Hematopoietic multipotent progenitor cell treated with erythropoietin and hydrocortisone succinate and interleukin-3 and kit ligand, for 17 days (in vitro differentiated cells): Measurements from ENCODE around the gene NDE1.
"Not testable (repeated sequence)": the region's sequence is repeated elsewhere in the genome, so short reads cannot be mapped to it uniquely, and the experiment has no call there.

Experiments
- DNase-seq: peaks from one replicate; pipeline ENCODE4 v3.0.0-alpha.2; 2015; ENCODE audit warnings: low spot score

The NDE1 gene

DNA sequence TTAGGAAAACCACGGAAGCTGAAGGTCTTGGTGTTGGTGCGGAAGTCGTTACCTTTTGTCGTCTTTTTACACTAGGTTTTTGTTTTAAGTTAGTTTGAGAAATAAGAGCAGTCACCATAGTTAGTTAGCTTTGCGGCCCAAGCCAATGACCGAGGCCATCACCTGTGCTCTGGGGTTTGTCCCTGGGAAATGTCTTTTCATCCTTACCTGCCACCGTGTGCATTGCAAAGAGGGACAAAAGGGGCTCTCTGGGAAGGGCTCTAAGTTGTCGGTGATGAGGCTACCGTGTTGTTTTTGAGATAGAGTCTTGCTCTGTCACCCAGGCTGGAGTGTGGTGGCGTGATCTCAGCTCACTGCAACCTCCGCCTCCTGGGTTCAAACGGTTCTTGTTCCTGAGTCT lies 49.8 kb downstream of the NDE1 start:
- no peak for DNase-seq

GRCh38 chr16:15701367-15701766 lies 51.3 kb downstream of the NDE1 start:
- no peak for DNase-seq

- no peak for DNase-seq
Observed at GRCh38 chr16:15701975-15702970, 52.2 kb downstream of the NDE1 start.

DNA sequence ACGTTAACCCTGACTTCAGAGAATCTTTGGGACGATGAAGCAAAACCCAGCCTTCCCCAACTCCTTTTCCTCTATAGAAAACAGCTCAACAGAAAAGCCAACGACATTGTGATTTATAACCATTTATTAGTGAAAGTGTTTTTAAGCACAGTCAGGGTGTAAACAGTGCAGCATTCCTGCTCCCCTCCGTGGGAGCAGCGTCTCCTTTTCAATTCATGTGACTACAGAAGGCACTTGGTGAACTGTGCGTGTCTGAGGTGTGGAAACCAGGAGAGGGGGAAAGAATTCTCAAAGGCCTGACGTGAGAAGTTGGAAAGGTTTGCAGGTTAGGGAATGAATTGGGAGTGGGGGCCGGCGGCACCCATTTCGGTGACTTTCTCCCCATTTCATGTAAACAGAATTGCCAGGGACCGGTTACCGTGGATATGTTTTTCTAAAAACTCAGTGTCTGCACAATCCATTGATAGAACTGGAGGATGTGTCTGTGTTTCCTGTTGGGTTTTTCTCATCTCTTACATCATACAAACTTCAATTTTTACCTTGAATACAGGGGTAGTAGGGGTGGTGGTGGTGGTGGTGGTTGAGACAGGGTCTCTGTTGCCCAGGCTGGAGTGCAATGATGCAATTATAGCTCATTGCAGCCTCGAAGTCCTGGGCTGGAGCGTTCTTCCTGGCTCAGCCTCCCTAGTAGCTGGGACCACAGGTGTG lies 53.1 kb downstream of the NDE1 start:
- DNase-seq: no peak

- DNase-seq: peak; percentile 86
Observed at GRCh38 chr16:15704545-15704987, 54.5 kb downstream of the NDE1 start.

GRCh38 chr16:15705064-15705565 lies 55.1 kb downstream of the NDE1 start:
- DNase-seq: no peak

GRCh38 chr16:15707332-15707731 lies 57.3 kb downstream of the NDE1 start:
- DNase-seq: no peak

- no peak for DNase-seq
Observed at GRCh38 chr16:15708096-15708495, 58.1 kb downstream of the NDE1 start.

DNA sequence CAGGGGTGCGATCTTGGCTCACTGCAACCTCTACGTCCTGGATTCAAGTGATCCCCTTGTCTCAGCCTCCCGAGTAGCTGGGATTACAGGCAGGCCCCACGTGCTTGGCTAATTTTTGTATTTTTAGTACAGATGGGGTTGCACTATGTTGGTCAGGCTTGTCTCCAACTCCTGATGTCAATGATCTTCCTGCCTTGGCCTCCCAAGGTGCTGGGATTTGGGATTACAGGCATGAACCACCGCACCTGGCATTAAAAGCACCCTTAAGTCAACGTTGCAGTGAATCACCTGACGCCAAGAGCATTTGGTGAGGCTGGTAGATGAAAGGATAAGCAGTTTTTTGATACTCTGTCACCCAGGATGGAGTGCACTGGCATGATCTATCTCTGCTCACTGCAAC lies 59.0 kb downstream of the NDE1 start:
- no peak for DNase-seq

DNA sequence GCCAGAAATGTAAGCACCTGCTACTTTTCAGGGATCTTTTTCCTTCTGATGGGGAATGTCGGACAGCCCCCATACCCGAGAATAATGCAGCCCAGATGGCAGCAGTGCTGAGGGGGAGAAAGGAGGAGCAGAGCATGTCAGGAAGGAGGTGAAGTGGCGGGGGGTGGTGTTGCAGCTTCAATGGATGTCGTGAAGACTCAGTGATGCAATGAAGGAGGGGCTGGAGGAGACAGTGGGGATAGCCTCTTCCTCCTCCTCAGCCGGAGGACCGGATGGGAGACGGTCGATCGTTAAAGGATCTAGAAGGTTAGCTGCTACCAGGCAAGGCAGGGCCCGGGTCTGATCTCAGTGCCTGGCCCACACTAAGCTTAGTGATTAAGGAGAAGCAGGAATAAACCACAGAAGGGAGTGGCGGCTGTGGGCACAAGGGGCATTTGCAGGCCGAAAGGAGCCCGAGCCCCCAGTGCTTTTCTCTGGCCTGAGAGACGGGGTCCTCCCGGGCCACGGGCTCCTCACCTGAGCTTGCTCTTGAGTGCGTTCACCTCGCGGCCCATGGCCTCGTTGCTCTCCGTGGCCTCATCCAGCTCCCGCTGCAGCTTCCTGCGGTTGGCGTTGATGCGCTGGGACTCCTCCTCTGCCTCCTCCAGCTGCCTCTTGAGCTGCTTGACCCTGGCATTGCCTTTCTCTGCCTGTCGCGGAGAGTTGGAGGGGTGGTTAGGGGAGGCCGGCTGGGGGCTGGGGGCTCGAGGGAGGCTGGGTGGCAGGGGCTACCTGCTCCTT lies 64.5 kb downstream of the NDE1 start:
- DNase-seq: no peak

- DNase-seq: no peak
Observed at GRCh38 chr16:15715221-15715620, 65.2 kb downstream of the NDE1 start.

GRCh38 chr16:15716694-15717447 lies 66.8 kb downstream of the NDE1 start:
- DNase-seq: no peak

DNA sequence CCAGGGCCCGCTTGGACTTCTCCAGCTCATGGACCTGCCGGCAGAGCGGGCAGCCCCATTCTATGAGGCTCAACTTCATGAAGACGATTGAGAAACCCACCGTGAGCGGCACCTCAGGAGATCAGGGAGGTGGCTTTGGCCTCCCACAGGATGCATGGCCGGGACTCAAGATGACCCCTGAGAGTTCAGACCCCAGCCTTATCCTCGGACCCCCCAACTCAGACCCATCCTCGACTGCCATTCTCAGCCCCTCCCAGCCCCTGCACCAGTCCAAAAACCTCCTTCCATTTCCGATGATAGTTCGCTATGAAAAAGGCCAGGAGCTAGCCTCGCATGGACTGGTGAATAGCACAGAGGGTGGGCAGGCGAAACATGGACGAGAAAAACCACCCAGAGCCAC lies 71.0 kb downstream of the NDE1 start:
- no peak for DNase-seq

- no peak for DNase-seq
Observed at GRCh38 chr16:15723808-15724207, 73.8 kb downstream of the NDE1 start.

- DNase-seq: no peak
Observed at GRCh38 chr16:15725641-15726240, 75.7 kb downstream of the NDE1 start.

DNA sequence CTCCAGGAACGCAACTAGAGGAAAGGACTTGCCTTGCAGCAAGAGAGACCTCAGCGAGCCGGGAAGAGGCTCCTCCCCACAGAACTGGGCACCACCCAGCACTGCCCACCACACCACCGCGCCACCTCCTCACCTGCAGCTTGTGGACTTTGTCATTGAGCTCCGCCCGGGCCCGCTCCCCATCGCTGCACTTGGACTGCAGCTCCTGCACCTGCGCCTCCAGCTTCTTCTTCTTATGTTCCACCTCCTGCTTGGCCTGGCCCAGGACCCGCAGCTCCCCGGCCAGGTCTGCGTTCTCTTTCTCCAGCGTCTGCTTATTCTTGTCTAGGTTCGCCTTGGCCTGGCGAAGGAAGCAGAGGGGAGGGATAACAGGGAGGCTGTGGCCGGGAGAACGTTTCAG lies 76.7 kb downstream of the NDE1 start:
- DNase-seq: no peak

DNA sequence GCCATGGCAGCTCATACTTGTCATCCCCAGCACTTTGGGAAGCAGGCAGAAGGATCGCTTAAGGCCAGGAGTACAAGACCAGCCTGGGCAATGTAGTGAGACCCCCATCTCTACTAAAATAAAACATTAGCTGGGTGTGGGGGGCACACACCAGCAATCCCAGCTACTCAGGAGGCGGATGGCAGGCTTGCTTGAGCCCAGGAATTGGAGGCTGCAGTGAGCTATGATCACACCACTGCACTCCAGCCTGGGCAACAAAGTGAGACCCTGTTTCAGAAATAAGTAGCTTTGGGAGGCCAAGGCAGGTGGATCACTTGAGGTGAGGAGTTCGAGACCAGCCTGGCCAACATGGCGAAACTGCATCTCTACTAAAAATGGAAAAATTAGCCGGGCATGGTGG lies 77.7 kb downstream of the NDE1 start:
- not testable (repeated sequence) for DNase-seq

DNA sequence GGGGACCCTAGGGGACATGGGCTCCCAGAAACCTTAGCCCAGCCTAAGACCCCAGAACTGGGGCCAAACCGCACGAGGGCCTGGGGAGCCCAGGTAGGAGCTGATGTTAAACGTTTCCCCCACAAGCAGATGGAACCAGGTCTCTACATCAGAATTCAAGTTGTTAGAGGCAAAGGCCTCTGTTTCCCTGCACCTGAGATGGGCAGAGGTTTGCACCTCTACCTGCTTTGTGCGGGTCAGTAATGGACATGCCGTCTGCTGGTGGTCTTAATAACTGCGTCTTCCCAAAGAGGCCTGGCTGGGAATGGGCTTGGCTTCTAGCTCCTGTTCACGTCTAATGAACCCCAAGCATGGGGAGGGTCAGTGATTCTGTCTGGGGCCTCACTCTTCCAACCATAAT lies 79.1 kb downstream of the NDE1 start:
- DNase-seq: no peak

DNA sequence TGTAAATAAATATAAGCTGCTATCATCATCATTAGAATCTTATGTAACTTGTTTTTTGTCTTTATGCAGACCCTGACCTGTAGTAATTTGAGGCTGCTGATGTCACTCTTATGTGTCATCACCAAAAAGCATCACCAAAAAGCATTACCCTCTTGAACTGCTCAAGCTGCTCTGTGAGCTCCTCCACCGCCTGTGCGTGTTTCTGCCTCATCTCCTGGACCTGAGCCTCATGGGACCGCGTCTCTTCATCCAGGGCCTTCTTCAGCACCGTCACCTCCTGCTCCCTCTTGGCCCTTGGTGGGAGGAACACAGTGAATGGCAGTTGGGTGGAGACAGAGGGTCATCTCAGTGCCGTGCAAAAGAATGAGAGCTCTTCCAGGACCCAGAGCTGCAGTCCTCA lies 82.4 kb downstream of the NDE1 start:
- no peak for DNase-seq

DNA sequence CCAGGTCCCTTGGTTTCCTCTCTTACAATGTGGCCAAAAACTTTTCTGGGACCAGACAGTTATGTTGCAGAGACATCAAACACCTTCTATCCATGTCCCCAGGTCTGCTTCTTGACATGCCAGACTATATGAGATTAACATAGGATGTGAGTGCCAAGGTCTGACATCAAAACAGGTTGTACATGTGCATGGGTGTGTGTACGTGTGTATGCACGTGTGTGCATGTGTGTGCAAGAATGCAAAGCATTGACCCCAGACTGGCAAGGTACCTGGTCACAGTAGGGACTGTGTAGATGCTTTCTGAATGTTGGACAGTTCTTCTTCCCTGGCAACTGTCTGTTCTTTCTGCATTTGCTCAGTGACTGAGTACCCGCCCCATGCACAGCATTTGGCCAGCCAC lies 85.6 kb downstream of the NDE1 start:
- no peak for DNase-seq

GRCh38 chr16:15736529-15736928 lies 86.5 kb downstream of the NDE1 start:
- no peak for DNase-seq
